NCI-H2107 treated with DMSO at 0.1 percent for 48 hours (cell line): ENCODE results near the gene PLXNB2.

Experiments
- DNase-seq: peaks from one replicate; lab custom pipeline; 2025; ENCODE audit not compliant: unreplicated experiment; lab: John Stamatoyannopoulos, UW

Gene PLXNB2

DNA sequence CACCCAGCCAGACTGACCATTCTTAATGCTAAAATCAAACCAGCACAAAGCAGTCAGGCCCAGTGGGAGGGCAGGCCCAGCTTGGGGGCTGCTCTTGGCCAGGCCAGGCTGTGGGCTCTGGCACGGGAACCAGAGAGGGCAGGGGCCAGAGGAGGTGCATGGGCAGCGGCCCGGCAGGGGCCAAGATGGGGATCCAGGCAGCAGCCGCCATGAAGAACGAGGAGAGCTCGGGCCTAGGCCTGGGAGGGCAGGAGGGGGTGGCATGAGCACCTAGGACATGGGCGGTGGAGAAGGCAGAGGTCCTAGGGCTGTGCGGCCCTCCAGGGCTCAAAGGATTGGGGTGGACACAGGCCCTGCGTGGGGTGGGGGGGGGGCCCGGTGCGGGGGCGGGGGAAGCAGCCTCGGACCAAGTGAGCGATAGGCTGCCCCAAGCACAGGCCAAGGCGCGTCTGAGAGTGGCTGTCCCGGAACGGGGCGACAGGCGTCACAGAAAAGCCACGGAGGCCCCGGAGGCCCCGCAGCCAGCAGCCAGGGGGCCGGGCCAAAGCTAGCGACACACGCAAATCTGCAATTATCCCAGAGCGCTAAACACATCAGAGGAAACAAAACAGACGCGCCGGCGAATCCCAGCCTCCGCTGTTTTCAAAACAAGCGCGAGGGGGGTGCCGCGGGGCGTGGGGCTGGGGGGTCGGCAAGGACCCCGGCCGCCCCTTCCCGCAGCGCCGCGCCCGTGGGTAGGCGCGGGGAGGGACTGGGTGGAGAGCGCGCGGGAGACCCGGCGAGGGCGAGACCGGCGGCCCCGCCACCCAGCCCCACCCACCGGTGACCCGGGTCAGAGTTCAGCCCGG, 8.3 kb downstream of the PLXNB2 start:
- no peak for DNase-seq

DNA sequence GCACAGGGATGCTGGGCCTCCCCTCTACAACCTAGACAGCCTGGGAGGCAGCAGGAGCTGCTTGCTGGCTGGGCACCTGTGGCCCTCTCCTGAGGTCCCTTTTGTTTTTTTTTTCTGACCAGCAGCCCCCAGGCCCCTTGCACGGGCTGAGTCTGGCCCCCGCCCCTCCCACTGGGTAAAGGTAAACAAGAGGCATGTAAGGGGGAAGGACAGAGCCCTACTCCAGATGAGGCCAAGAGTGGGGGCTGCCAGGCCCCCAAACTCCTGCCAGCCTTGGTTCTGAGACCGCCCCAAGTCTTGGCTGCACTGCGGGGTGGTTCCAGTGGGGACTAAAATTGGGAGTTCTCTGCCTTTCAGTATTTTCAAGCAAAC, 9.2 kb downstream of the PLXNB2 start:
- DNase-seq: no peak

GRCh38 chr22:50297510-50298265, 9.8 kb downstream of the PLXNB2 start:
- DNase-seq: no peak

DNA sequence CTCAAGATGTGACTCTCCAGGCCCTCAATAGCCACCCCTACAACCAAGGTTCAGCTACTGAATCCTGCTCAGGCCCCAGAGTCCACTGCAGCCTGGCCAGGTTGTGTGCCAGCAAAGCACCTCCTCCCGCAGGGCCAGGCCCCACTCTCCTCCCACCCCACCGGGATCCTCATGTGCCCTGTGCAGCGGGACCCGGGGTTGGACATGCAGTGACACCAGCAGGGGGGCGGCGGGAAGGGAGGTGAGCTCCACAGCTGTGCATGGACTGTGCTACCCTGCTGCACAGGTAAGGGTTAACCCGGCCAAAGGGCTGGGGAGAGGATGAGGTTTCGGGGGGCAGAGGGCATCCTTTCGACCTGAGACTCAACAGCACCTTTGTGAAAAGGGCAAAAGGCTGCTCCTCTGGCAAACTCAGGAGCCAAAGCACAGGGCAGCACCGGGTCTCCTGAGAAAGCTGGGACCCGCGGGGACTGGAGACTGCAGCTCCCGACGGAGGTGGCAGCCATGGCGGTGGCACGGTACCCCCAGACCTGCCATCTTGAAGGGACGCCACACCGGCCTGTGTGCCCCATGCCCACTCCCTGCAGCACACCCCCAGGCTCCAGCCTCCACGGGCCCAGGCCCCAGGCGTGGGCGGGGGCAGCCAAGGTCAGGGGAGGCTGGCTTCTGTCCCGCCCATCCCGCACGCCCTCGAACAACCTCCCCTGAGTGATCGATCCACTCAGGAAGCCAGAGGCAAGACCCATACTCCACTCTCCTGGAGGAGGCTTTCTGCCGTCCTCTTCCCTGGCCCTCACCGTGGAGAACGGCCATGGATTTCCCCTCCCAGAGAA, 10.6 kb downstream of the PLXNB2 start:
- no peak for DNase-seq

DNA sequence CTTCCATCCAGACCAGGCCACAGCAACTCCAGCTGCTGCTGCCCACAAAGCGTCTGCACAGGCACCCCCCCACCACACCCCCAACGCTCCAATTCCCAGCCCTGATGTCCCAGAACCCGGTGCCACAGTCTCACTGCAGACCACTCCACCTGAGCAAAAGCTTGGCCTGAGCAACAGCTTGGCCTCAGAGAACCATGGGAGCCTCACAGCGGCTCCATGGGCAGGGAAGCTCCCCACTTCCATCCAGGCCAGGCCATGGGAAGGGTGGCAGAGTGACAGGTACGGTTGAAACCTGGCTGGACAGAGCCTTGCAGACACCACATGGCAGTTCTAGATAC, 13.2 kb downstream of the PLXNB2 start:
- no peak for DNase-seq

- DNase-seq: no peak
Measured at GRCh38 chr22:50293441-50294318, 13.8 kb downstream of the PLXNB2 start.

- no peak for DNase-seq
Measured at GRCh38 chr22:50292643-50293440, 14.6 kb downstream of the PLXNB2 start.

- DNase-seq: no peak
Measured at GRCh38 chr22:50289942-50290630, 17.4 kb downstream of the PLXNB2 start.

DNA sequence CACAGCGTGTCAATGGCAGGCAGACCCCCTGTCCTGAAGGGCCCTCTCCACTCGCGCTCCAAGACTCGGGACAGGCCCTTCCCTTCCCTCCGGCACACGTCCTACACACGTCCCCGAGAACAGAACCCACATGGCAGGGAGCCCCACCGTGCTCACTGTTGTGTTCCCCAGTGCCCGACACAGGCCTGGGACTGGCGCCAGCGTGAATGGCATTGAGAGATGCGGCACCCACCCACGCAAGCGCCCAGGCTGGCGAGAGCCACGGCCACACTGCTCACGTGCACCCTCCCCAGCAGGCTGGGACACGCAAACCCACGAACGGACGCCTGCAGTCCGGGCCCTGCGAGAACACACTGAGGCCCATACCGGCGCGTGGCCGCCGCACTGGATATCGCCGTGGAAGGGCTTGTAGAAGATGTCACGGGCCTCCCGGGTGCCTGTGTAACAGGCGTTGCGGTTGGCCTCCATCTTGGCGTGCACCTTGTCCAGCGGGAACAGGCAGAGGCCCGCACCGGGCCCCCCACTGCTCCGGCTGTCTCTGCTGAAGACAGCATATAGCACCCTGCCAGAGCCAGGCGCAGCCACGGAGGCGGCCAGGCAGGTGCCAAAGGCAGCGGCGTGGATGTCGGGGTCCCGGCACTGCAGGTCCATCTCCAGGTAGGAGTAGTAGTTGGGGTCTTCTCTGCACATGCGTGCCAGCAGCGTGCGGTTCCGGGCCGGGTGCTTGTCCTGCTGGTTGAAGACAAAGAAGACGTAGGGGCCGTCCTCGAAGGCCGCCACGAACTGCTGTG, 18.1 kb downstream of the PLXNB2 start:
- DNase-seq: no peak

DNA sequence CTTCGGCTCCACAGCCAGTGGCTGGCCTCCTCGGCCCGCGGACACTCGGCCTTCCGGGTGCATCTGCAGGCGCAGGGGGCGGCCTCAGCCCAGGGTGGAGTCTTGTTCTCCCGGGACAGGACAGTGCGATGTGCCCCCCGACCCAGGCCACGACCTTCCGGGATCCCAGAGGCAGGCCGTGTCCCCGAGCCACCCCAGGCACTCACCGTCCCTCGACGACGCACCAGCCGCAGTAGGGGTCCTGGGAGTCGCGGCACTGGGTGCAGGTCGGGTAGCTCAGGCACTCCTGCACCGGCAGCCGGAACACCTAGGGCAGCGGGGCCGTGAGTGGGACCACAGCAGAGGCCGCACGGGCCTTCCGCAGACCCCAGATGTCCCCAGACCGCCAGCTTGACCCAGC, 19.7 kb downstream of the PLXNB2 start:
- no peak for DNase-seq

DNA sequence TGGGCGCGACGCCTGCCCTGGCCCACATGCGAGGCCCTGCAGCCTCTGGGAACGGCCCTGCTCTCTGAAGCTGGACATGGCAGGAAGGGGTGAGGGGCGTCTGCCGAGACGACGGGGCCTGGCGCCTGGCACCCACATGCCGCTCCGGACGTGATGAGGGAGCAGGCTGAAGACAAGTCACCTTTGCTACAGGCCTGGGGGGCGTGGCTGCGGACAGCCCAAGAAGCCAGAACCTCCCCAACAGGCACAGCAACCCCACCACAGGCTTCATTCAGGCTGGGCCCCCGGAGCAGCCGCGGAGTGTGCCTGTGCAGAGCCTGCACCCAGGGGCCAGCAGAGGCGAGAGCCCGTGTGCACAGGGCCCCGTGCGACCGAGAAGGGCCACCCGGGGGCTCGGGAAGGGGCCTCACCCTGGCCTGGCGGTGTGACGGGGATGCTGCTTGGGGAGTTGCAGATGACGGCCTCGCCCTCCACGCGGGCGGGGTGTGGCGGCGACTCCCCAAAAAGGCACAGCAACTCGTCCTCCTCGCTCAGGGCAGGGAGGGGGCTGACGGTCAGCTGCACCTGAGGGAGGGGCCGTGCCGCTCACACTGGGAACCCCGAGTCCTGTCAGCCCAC, 20.6 kb downstream of the PLXNB2 start:
- DNase-seq: no peak

DNA sequence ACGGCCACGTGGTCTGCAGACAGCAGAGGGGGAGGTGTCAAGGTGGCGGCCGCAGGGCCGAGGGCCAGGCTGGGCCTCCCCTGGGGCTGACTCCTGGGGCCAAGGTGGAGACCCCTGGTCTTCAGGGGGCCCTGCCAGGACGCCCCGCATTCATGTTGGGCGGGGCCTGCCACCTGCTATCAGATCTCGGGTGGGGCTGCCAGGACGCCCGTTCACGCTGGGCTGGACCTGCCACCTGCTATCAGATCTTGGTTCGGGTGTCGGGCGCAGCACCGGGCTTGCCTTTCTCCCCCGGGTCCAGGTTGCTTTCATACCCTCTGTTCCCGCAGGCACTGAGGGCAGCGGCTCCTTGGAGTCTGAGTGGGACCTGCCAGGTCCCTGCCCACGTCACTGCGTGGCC, 21.2 kb downstream of the PLXNB2 start:
- no peak for DNase-seq

- no peak for DNase-seq
Measured at GRCh38 chr22:50285568-50286229, 21.7 kb downstream of the PLXNB2 start.

DNA sequence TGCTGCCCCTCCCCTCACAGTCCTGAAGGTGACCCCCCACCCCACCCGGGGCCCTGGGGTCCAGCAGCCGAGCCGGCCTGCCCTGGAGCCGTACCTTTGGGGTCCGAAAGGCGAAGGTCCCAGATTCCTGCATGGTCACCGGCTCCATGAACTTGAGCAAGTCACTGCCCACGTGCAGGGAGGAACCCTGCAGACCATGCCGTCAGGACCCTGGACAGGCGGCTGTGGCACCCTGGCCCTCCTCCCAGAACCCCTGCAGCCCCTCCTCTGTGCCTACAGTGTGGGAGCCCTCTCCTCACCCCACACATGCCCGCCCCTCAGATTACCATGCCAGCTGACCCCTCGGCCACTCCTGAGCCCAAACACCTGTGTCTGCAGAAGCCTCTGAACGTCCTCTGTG, 23.0 kb downstream of the PLXNB2 start:
- DNase-seq: no peak

DNA sequence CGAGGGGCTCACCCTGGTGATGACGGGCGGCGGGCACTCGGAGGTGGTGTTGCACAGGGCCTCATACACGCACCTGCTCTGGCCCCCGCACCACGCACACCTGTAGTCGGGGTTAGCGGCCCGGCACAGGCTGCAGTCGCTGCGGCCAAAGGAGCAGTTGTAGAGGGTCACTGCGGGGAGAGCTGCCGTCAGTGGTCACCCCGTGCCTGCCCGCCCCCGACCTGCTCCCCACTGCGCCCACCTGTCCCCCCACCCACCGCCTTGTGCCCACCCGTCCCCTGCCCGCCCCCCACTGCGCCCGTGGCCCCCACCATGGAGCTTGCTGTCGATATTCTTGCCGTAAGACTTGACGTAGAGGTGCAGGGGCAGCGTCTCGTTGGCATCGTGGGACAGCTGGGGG, 23.6 kb downstream of the PLXNB2 start:
- no peak for DNase-seq

- DNase-seq: no peak
Measured at GRCh38 chr22:50282361-50283155, 24.9 kb downstream of the PLXNB2 start.

DNA sequence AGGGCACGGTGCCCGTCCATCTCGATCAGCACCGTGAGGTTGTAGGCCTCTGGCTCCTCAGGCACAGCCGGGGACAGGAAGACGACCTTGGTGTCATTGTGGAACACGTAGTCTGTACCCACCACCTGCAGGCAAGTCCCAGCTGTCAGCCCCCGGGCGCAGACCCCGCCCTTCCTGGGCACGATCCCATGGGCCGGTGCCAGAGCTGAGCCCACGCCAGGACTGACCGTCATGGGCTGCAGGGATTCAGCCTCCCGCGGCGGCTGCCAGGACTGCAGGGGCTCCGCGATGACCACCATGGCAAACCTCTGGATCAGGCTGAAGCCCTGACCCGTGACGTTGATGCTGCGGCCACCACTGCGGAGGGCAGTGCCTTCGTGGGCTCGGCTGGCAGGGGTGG, 25.5 kb downstream of the PLXNB2 start:
- no peak for DNase-seq
